Osteocyte (in vitro differentiated cells): ENCODE data around the gene HOXB13. TPM values are rescaled to one million over a fixed set of nuclear protein-coding genes. Genes with fewer than 3 reads are reported as not detected.

ENCODE experiments used
- DNase-seq: peaks from one replicate; pipeline ENCODE4 v3.0.0; 2021; ENCODE audit warnings: mixed read lengths; ENCODE audit not compliant: unreplicated experiment; ENCODE audit errors: extremely low spot score
- H3K27ac Mint-ChIP-seq: one replicate; pipeline ENCODE4 v1.8.0; 2021; ENCODE audit warnings: mild to moderate bottlenecking, mixed read lengths; ENCODE audit not compliant: unreplicated experiment
- H3K27me3 Mint-ChIP-seq: one replicate; pipeline ENCODE4 v1.8.0; 2021; ENCODE audit warnings: mixed read lengths; ENCODE audit not compliant: unreplicated experiment
- H3K36me3 Mint-ChIP-seq: one replicate; pipeline ENCODE4 v1.8.0; 2021; ENCODE audit warnings: mixed read lengths; ENCODE audit not compliant: unreplicated experiment
- H3K4me1 Mint-ChIP-seq: one replicate; pipeline ENCODE4 v1.8.0; 2021; ENCODE audit warnings: mixed read lengths; ENCODE audit not compliant: unreplicated experiment
- H3K4me3 Mint-ChIP-seq: one replicate; pipeline ENCODE4 v1.8.0; 2021; ENCODE audit warnings: mild to moderate bottlenecking, moderate library complexity, mixed read lengths; ENCODE audit not compliant: unreplicated experiment
- H3K9me3 Mint-ChIP-seq: one replicate; pipeline ENCODE4 v1.8.0; 2021; ENCODE audit warnings: mixed read lengths; ENCODE audit not compliant: unreplicated experiment
- CTCF ChIP-seq: fragments of 200-600 bp; sonication (generic); IDR thresholded peaks from 2 replicates; pipeline ENCODE4 v1.5.0; 2021; ENCODE audit warnings: antibody characterized with exemption, mild to moderate bottlenecking, moderate library complexity
- total RNA-seq: library from RNA; stranded (reverse); gene quantifications from 2 replicates; pipeline ENCODE4 v1.2.1, GENCODE V29; 2021

The HOXB13 gene
- total RNA-seq, 1 donor from 2014 or later: not detected

GRCh38 chr17:48701864-48702532, 26.6 kb downstream of the HOXB13 start:
- peaks cover 62% of the 10 kb centered on the region for H3K27me3 Mint-ChIP-seq
- no peaks in the 10 kb centered on the region for H3K4me1 Mint-ChIP-seq
- TF ChIP-seq CTCF: no peak
- H3K27ac Mint-ChIP-seq: no peak overlapping the region
- no peak for DNase-seq
- no peaks in the 10 kb centered on the region for H3K36me3 Mint-ChIP-seq
- no peak overlapping the region for H3K4me3 Mint-ChIP-seq
- no peaks in the 10 kb centered on the region for H3K9me3 Mint-ChIP-seq

DNA sequence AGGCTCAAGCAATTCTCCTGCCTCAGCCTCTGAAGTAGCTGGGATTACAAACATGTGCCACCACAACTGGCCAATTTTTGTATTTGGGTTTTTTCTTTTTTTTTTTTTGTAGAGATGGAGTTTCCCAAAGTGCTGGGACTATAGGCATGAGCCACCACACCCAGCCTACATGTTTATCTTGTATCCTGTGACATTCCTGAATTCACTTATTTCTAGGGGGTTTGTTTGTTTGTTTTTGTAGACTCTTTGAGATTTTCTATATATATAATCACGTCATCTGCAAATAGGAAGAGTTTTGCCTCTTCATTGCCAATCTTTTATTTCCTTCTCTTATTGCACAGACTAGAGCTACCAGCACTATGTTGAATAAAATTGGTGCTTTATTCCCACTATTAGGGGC, 35.4 kb downstream of the HOXB13 start:
- no peak overlapping the region for H3K4me3 Mint-ChIP-seq
- H3K4me1 Mint-ChIP-seq: no peaks in the 10 kb centered on the region
- peak; percentile 25 for DNase-seq
- no peak for TF ChIP-seq CTCF
- no peaks in the 10 kb centered on the region for H3K9me3 Mint-ChIP-seq
- H3K27me3 Mint-ChIP-seq: peaks cover 24% of the 10 kb centered on the region
- H3K36me3 Mint-ChIP-seq: no peaks in the 10 kb centered on the region
- H3K27ac Mint-ChIP-seq: no peak overlapping the region

DNA sequence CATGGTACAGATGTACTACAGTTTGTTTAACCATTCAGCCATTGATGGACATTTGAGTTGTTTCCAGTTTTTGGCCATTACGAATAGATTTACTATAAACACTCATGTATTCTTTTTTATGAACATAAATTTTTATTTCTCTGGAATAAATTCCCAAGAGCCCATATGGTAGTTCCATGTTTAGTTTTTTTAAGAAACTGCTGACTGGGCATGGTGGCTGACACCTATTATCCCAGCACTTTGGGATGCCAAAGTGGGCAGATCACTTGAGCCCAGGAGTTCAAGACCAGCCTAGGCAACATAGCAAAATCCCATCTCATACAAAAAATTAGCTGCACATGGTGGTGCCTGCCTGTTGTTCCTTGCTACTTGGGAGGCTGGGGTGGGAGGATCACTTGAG, 36.5 kb downstream of the HOXB13 start:
- no peak for TF ChIP-seq CTCF
- Mint-ChIP-seq H3K9me3 (no peaks in the 10 kb centered on the region), H3K27ac (no peak overlapping the region), H3K36me3 (no peaks in the 10 kb centered on the region), H3K4me3 (no peak overlapping the region), H3K4me1 (no peaks in the 10 kb centered on the region), H3K27me3 (peaks cover 22% of the 10 kb centered on the region)
- no peak for DNase-seq

- Mint-ChIP-seq H3K9me3 (no peaks in the 10 kb centered on the region), H3K27me3 (peaks cover 12% of the 10 kb centered on the region), H3K4me3 (no peak overlapping the region), H3K27ac (no peak overlapping the region), H3K4me1 (no peaks in the 10 kb centered on the region), H3K36me3 (no peaks in the 10 kb centered on the region)
- no peak for TF ChIP-seq CTCF
- DNase-seq: no peak
Observed at GRCh38 chr17:48690655-48691054, 37.9 kb downstream of the HOXB13 start.

GRCh38 chr17:48681609-48682008, 46.9 kb downstream of the HOXB13 start:
- no peak for DNase-seq
- Mint-ChIP-seq H3K4me1 (no peaks in the 10 kb centered on the region), H3K36me3 (no peaks in the 10 kb centered on the region), H3K4me3 (no peak overlapping the region), H3K27ac (no peak overlapping the region), H3K9me3 (no peaks in the 10 kb centered on the region), H3K27me3 (peaks cover 44% of the 10 kb centered on the region)
- no peak for TF ChIP-seq CTCF
